Measurements from ENCODE around the gene CCDC57. TPM values are rescaled to one million over a fixed set of nuclear protein-coding genes. Genes with fewer than 3 reads are reported as not detected.

CCDC57 gene
- total RNA-seq, 1 donor from 2014 or later: 79.0 TPM

- no peak overlapping the region for H3K27ac Mint-ChIP-seq
- DNase-seq (ENCODE audit: low spot score, unreplicated experiment): no peak
- no peaks in the 10 kb centered on the region for H3K9me3 Mint-ChIP-seq (ENCODE audit: low read depth)
- H3K4me1 Mint-ChIP-seq (ENCODE audit: low read depth): no peaks in the 10 kb centered on the region
- H3K36me3 Mint-ChIP-seq (ENCODE audit: insufficient read depth): peaks cover 3% of the 10 kb centered on the region
- no peaks in the 10 kb centered on the region for H3K27me3 Mint-ChIP-seq
- no peak for TF ChIP-seq CTCF (IDR thresholded peaks at IDR 0.05; ENCODE audit: unreplicated experiment)
- H3K4me3 Mint-ChIP-seq (ENCODE audit: low read depth): no peak overlapping the region
These were observed 127.4 kb downstream of the CCDC57 start for GRCh38 chr17:82085031-82085861.

- Mint-ChIP-seq H3K27me3 (no peaks in the 10 kb centered on the region), H3K9me3 (ENCODE audit: low read depth) (no peaks in the 10 kb centered on the region), H3K27ac (no peak overlapping the region), H3K4me3 (ENCODE audit: low read depth) (no peak overlapping the region), H3K36me3 (ENCODE audit: insufficient read depth) (peaks cover 3% of the 10 kb centered on the region), H3K4me1 (ENCODE audit: low read depth) (no peaks in the 10 kb centered on the region)
- no peak for DNase-seq (ENCODE audit: low spot score, unreplicated experiment)
- no peak for TF ChIP-seq CTCF (IDR thresholded peaks at IDR 0.05; ENCODE audit: unreplicated experiment)
These were observed 128.1 kb downstream of the CCDC57 start for GRCh38 chr17:82084373-82085030.

GRCh38 chr17:82083533-82084359 lies 128.9 kb downstream of the CCDC57 start:
- H3K4me1 Mint-ChIP-seq (ENCODE audit: low read depth): no peaks in the 10 kb centered on the region
- H3K27me3 Mint-ChIP-seq: no peaks in the 10 kb centered on the region
- H3K9me3 Mint-ChIP-seq (ENCODE audit: low read depth): no peaks in the 10 kb centered on the region
- H3K4me3 Mint-ChIP-seq (ENCODE audit: low read depth): no peak overlapping the region
- no peak for TF ChIP-seq CTCF (IDR thresholded peaks at IDR 0.05; ENCODE audit: unreplicated experiment)
- no peak for DNase-seq (ENCODE audit: low spot score, unreplicated experiment)
- H3K36me3 Mint-ChIP-seq (ENCODE audit: insufficient read depth): peaks cover 3% of the 10 kb centered on the region
- H3K27ac Mint-ChIP-seq: no peak overlapping the region

- H3K4me1 Mint-ChIP-seq (ENCODE audit: low read depth): no peaks in the 10 kb centered on the region
- H3K4me3 Mint-ChIP-seq (ENCODE audit: low read depth): no peak overlapping the region
- H3K27me3 Mint-ChIP-seq: no peaks in the 10 kb centered on the region
- peaks cover 6% of the 10 kb centered on the region for H3K36me3 Mint-ChIP-seq (ENCODE audit: insufficient read depth)
- no peak overlapping the region for H3K27ac Mint-ChIP-seq
- DNase-seq (ENCODE audit: low spot score, unreplicated experiment): no peak
- no peak for TF ChIP-seq CTCF (IDR thresholded peaks at IDR 0.05; ENCODE audit: unreplicated experiment)
- no peaks in the 10 kb centered on the region for H3K9me3 Mint-ChIP-seq (ENCODE audit: low read depth)
These were observed 129.6 kb downstream of the CCDC57 start for GRCh38 chr17:82083009-82083408.

GRCh38 chr17:82082456-82082855 lies 130.2 kb downstream of the CCDC57 start:
- peaks cover 6% of the 10 kb centered on the region for H3K36me3 Mint-ChIP-seq (ENCODE audit: insufficient read depth)
- no peaks in the 10 kb centered on the region for H3K4me1 Mint-ChIP-seq (ENCODE audit: low read depth)
- no peak for TF ChIP-seq CTCF (IDR thresholded peaks at IDR 0.05; ENCODE audit: unreplicated experiment)
- H3K27ac Mint-ChIP-seq: no peak overlapping the region
- H3K27me3 Mint-ChIP-seq: no peaks in the 10 kb centered on the region
- no peak for DNase-seq (ENCODE audit: low spot score, unreplicated experiment)
- no peak overlapping the region for H3K4me3 Mint-ChIP-seq (ENCODE audit: low read depth)
- H3K9me3 Mint-ChIP-seq (ENCODE audit: low read depth): no peaks in the 10 kb centered on the region

Measured in progenitor cell of endocrine pancreas (in vitro differentiated cells).